K562 (cell line): ENCODE data around the gene RPS19. TPM values are rescaled to one million over a fixed set of nuclear protein-coding genes. Genes with fewer than 3 reads are reported as not detected.
A peak's percentile ranks its signal among the peaks of the same experiment; 100 is the strongest.

Source experiments
- CEBPG ChIP-seq, 3 experiments: fragments of 200-800 bp in 1 of 3; sonication (Bioruptor generic) in 1 of 3; sonication (generic) in 1 of 3; formaldehyde crosslinking in 1 of 3; IDR thresholded peaks in 2 of 3; conservative IDR thresholded peaks in 1 of 3; 2 replicates each; pipeline versions ENCODE4 v1.6.1 to v1.8.0; 2016 to 2022; ENCODE audit warnings: missing compliant biosample characterization in 2 of 3, missing genetic modification characterization in 2 of 3, mild to moderate bottlenecking in 1 of 3, missing genetic modification reagents in 1 of 3
- CTCF ChIP-seq, 3 experiments: IDR thresholded peaks in 2 of 3; conservative IDR thresholded peaks in 1 of 3; 2 replicates each; pipeline ENCODE4 v1.5.1; 2011 to 2012; ENCODE audit warnings: low read length in 3 of 3, mild to moderate bottlenecking in 3 of 3, control low read depth in 2 of 3, improper control_type of control experiment in 1 of 3, inconsistent platforms in 1 of 3, low read depth in 1 of 3, mixed read lengths in 1 of 3, moderate library complexity in 1 of 3; ENCODE audit not compliant: insufficient read depth in 2 of 3
- E2F1 ChIP-seq: sonication (generic); formaldehyde crosslinking; IDR thresholded peaks from 2 replicates; pipeline ENCODE4 v1.8.1; 2023; ENCODE audit warnings: mild to moderate bottlenecking, missing genetic modification reagents, moderate library complexity
- FOXJ3 ChIP-seq: sonication (generic); formaldehyde crosslinking; IDR thresholded peaks from 2 replicates; pipeline ENCODE4 v1.4.0; 2020; ENCODE audit warnings: mild to moderate bottlenecking, missing genetic modification reagents
- HDAC1 ChIP-seq, 2 experiments: fragments of 450-650 bp; IDR thresholded peaks; 2 replicates each; pipeline ENCODE4 v1.6.1; 2016 to 2017; ENCODE audit warnings: inconsistent platforms in 1 of 2, mild to moderate bottlenecking in 1 of 2, moderate library complexity in 1 of 2
- KDM4B ChIP-seq, 2 experiments: fragments of 450-650 bp in 1 of 2; sonication (generic) in 1 of 2; IDR thresholded peaks; 2 replicates each; pipeline ENCODE4 v1.6.1; 2016 to 2017; ENCODE audit warnings: borderline replicate concordance in 2 of 2, antibody characterized with exemption in 1 of 2, low read depth in 1 of 2, mild to moderate bottlenecking in 1 of 2
- KDM5B ChIP-seq: fragments of 200-600 bp; sonication (generic); IDR thresholded peaks from 2 replicates; pipeline ENCODE4 v1.6.1; 2012; ENCODE audit warnings: low read depth, mild to moderate bottlenecking, moderate library complexity, low read length, control low read depth, inconsistent platforms; ENCODE audit not compliant: insufficient replicate concordance
- POLR3G ChIP-seq: IDR thresholded peaks from 2 replicates; pipeline ENCODE4 v1.6.1; 2011; ENCODE audit not compliant: insufficient read length, insufficient replicate concordance; ENCODE audit errors: extremely low read depth
- YBX1 ChIP-seq: fragments of 450-650 bp; IDR thresholded peaks from 2 replicates; pipeline ENCODE4 v1.7.1; 2016; ENCODE audit warnings: mild to moderate bottlenecking
- ZNF23 ChIP-seq: fragments of 250-450 bp; sonication (Bioruptor Pico); IDR thresholded peaks from 2 replicates; pipeline ENCODE4 v1.4.0; 2020; ENCODE audit warnings: mild to moderate bottlenecking
- ZNF263 ChIP-seq: sonication (generic); formaldehyde crosslinking; IDR thresholded peaks from 2 replicates; pipeline ENCODE4 v1.8.0; 2022; ENCODE audit warnings: mild to moderate bottlenecking, missing genetic modification reagents, borderline replicate concordance
- ZNF318 ChIP-seq, 2 experiments: fragments of 450-650 bp; IDR thresholded peaks; 2 replicates each; pipeline ENCODE4 v1.6.1; 2016; ENCODE audit warnings: mild to moderate bottlenecking in 2 of 2, borderline replicate concordance in 1 of 2, low read depth in 1 of 2, moderate library complexity in 1 of 2
- ZNF444 ChIP-seq: fragments of 250-450 bp; sonication (Bioruptor Pico); IDR thresholded peaks from 2 replicates; pipeline ENCODE4 v1.4.0; 2020; ENCODE audit warnings: mild to moderate bottlenecking, moderate library complexity
- ZNF778 ChIP-seq: fragments of 450-650 bp; formaldehyde crosslinking; IDR thresholded peaks from 2 replicates; pipeline ENCODE4 v1.4.0; 2020; ENCODE audit warnings: mild to moderate bottlenecking, moderate library complexity
- polyA plus RNA-seq, 8 experiments: library from polyadenylated mRNA; depleted of rRNA in 4 of 8; stranded (reverse) in 5 of 8; unstranded in 3 of 8; fragments of >200 nt; fragmentation: Nextera tagmentation in 2 of 8; fragmentation: Illumina TruSeq in 1 of 8; extraction: Ambion mirVana in 2 of 8; extraction: Trizol in 1 of 8; gene quantifications; 2 replicates each; pipeline versions ENCODE4 v1.2.1 to v1.2.3, GENCODE V29; 2011 to 2014; ENCODE audit warnings: inconsistent platforms in 1 of 8, missing spikeins in 1 of 8
- total RNA-seq, 7 experiments: library from RNA; depleted of rRNA in 6 of 7; stranded (reverse); fragments of >200 nt in 6 of 7; fragmentation: Illumina TruSeq in 2 of 7; extraction: Trizol in 2 of 7; gene quantifications; 2 replicates each; pipeline versions ENCODE4 v1.2.1 to v1.2.3, GENCODE V29; 2011 to 2021; ENCODE audit warnings: low replicate concordance in 1 of 7

Gene RPS19
- total and polyA plus RNA-seq, 9 of the 15 experiments (the other 6 are each of a cell fraction or from before 2014, with no cell fraction given): 1,964 to 3,408 (median 2,747) TPM

GRCh38 chr19:41859618-41860418 is at the start of gene RPS19 (continued):
- TF ChIP-seq ZNF318 (IDR thresholded peaks at IDR 0.05; ENCODE audit: borderline replicate concordance in 1 of 2, low read depth in 1 of 2): 0 out of 4 replicates have a peak, but pooled peaks of 1 of the 2 experiments have one; percentile 37
- peak; percentile 71 to 82 (median 76) for TF ChIP-seq CTCF (IDR thresholded peaks at IDR 0.05 in 2 of 3, conservative IDR thresholded peaks at IDR 0.05 in 1 of 3; ENCODE audit: insufficient read depth in 2 of 3, low read depth in 1 of 3, low read length in 3 of 3)
- no peak for TF ChIP-seq ZNF444 (CRISPR knock-in tag)
- TF ChIP-seq ZNF23 (CRISPR knock-in tag): no peak
- no peak; the same call in 1 of the 2 replicates for TF ChIP-seq ZNF263 (CRISPR knock-in tag)
- no peak for TF ChIP-seq YBX1
- TF ChIP-seq POLR3G: no peak
- no peak for TF ChIP-seq ZNF778 (CRISPR knock-in tag)
- TF ChIP-seq CEBPG (CRISPR knock-in tag; IDR thresholded peaks at IDR 0.05): peak; percentile 70; the same call in 1 of the 2 replicates
- TF ChIP-seq CEBPG (tag; conservative IDR thresholded peaks at IDR 0.05 in 1 of 2, IDR thresholded peaks at IDR 0.05 in 1 of 2): no peak; a peak in 1 of 4 replicates
- TF ChIP-seq KDM4B (IDR thresholded peaks at IDR 0.05; ENCODE audit: borderline replicate concordance in 2 of 2, low read depth in 1 of 2): peak in 1 of 2 experiments; percentile 89; a peak in 1 of 4 replicates
- TF ChIP-seq HDAC1 (IDR thresholded peaks at IDR 0.05): peak in 1 of 2 experiments; percentile 98; a peak in 2 of 4 replicates
- TF ChIP-seq FOXJ3 (CRISPR knock-in tag): no peak
- peak; percentile 81 for TF ChIP-seq KDM5B
- TF ChIP-seq E2F1 (CRISPR knock-in tag): peak; percentile 79; the same call in 1 of the 2 replicates
